Activated T-cell treated with anti-CD3 and anti-CD28 coated beads, Interleukin-2, amount 50 U/mL, for 1 hour (primary cell): ENCODE results near the gene ALOXE3.
"Not testable (repeated sequence)": the region's sequence is repeated elsewhere in the genome, so short reads cannot be mapped to it uniquely, and the experiment has no call there.

Source experiments
- DNase-seq: peaks from one replicate; pipeline ENCODE4 v3.0.0-alpha.2; 2020

The ALOXE3 gene

GRCh38 chr17:8067806-8068205 is 50.5 kb downstream of the ALOXE3 start:
- no peak for DNase-seq

- DNase-seq: no peak
These were observed 51.2 kb downstream of the ALOXE3 start for GRCh38 chr17:8066841-8067775.

GRCh38 chr17:8064561-8065019 is 53.7 kb downstream of the ALOXE3 start:
- no peak for DNase-seq

GRCh38 chr17:8063761-8064534 is 54.4 kb downstream of the ALOXE3 start:
- DNase-seq: no peak

- no peak for DNase-seq
These were observed 55.4 kb downstream of the ALOXE3 start for GRCh38 chr17:8062807-8063483.

GRCh38 chr17:8062435-8062806 is 55.9 kb downstream of the ALOXE3 start:
- no peak for DNase-seq

- DNase-seq: not testable (repeated sequence)
These were observed 56.5 kb downstream of the ALOXE3 start for GRCh38 chr17:8061851-8062250.

- peak; percentile 44 for DNase-seq
These were observed 58.0 kb downstream of the ALOXE3 start for GRCh38 chr17:8060274-8060673.

GRCh38 chr17:8059131-8059530 is 59.2 kb downstream of the ALOXE3 start:
- no peak for DNase-seq

- DNase-seq: peak; percentile 45
These were observed 60.6 kb downstream of the ALOXE3 start for GRCh38 chr17:8057691-8058114.

GRCh38 chr17:8056976-8057625 is 61.2 kb downstream of the ALOXE3 start:
- no peak for DNase-seq

- no peak for DNase-seq
These were observed 61.9 kb downstream of the ALOXE3 start for GRCh38 chr17:8056232-8056975.

GRCh38 chr17:8055851-8056231 is 62.5 kb downstream of the ALOXE3 start:
- DNase-seq: no peak

GRCh38 chr17:8053600-8053999 is 64.7 kb downstream of the ALOXE3 start:
- DNase-seq: no peak

GRCh38 chr17:8052256-8053252 is 65.8 kb downstream of the ALOXE3 start:
- no peak for DNase-seq

GRCh38 chr17:8051831-8052230 is 66.5 kb downstream of the ALOXE3 start:
- no peak for DNase-seq

GRCh38 chr17:8048736-8049135 is 69.6 kb downstream of the ALOXE3 start:
- no peak for DNase-seq

- no peak for DNase-seq
These were observed 70.1 kb downstream of the ALOXE3 start for GRCh38 chr17:8048236-8048635.

- no peak for DNase-seq
These were observed 70.6 kb downstream of the ALOXE3 start for GRCh38 chr17:8047769-8048110.

GRCh38 chr17:8046929-8047768 is 71.2 kb downstream of the ALOXE3 start:
- DNase-seq: no peak
